ENCODE measurements around the gene MDM2. TPM values are rescaled to one million over a fixed set of nuclear protein-coding genes. Genes with fewer than 3 reads are reported as not detected.

MDM2 gene
- polyA plus RNA-seq, 3 donors, result 16.2 to 39.9 (median 27.6) TPM

- H3K36me3 Mint-ChIP-seq, result peaks cover 69 to 86% of the 10 kb centered on the region in 2 donors
- Histone ChIP-seq H3K4me3 (replicated peaks in 1 of 3; ENCODE audit: low read depth in 2 of 3, low read length in 3 of 3) (no peak overlapping the region), H3K4me1 (ENCODE audit: control insufficient read depth in 1 of 2, insufficient read depth in 2 of 2, low read length in 2 of 2) (no peaks in the 10 kb centered on the region), H4K20me1 (ENCODE audit: insufficient read depth, low read length) (peaks cover 88% of the 10 kb centered on the region), H3K36me3 (replicated peaks in 1 of 2; ENCODE audit: control insufficient read depth in 1 of 2, insufficient read depth in 2 of 2, low read length in 2 of 2) (peaks cover 88 to 95% of the 10 kb centered on the region in 2 donors), H3K27ac (ENCODE audit: low read depth in 1 of 2, low read length in 2 of 2) (peak overlapping the region in 1 of 2 donors; percentile 22), H3K4me2 (replicated peaks; ENCODE audit: extremely low read depth, low read length, poor library complexity, severe bottlenecking) (no peak overlapping the region), H3K79me2 (ENCODE audit: insufficient read depth, low read length) (peaks cover 51% of the 10 kb centered on the region), H3K9me3 (replicated peaks in 1 of 2; ENCODE audit: control insufficient read depth in 1 of 2, insufficient read depth in 1 of 2, low read length in 2 of 2) (no peaks in the 10 kb centered on the region), H3K27me3 (ENCODE audit: control insufficient read depth in 2 of 2, insufficient read depth in 2 of 2, low read length in 2 of 2) (no peaks in the 10 kb centered on the region), H3K9ac (ENCODE audit: insufficient read depth, low read length, poor library complexity, severe bottlenecking) (no peak overlapping the region), H2AFZ (ENCODE audit: insufficient read depth, low read depth, low read length, poor library complexity, severe bottlenecking) (no peak overlapping the region)
- intact Hi-C loops (cut with micrococcal nuclease), result loop anchor here in 1 of 2 donors (10.0 kb wide), 1 partner anchor 47 kb away; no protein-coding TSS in a partner anchor
- no peak for DNase-seq
- H3K4me3 Mint-ChIP-seq, result no peak overlapping the region
- no peak for TF ChIP-seq CTCF (IDR thresholded peaks at IDR 0.05)
- H3K27me3 Mint-ChIP-seq (ENCODE audit: low read depth in 3 of 3), result no peaks in the 10 kb centered on the region
- H3K9me3 Mint-ChIP-seq, result peaks cover 0 to 3% (median 0%) of the 10 kb centered on the region in 7 donors
- 100% methylated on average over 2 of the region's 6 CpGs for WGBS (ENCODE audit: insufficient coverage)
- peaks cover 7% of the 10 kb centered on the region for H3K4me1 Mint-ChIP-seq
- peak overlapping the region in 4 of 7 donors; percentile 19 to 87 (median 68) for H3K27ac Mint-ChIP-seq
Measured at GRCh38 chr12:68821357-68822188, 13.6 kb downstream of the MDM2 start.

- no peak overlapping the region for H3K4me3 Mint-ChIP-seq
- Histone ChIP-seq H2AFZ (ENCODE audit: insufficient read depth, low read depth, low read length, poor library complexity, severe bottlenecking) (no peak overlapping the region), H3K9me3 (replicated peaks in 1 of 2; ENCODE audit: control insufficient read depth in 1 of 2, insufficient read depth in 1 of 2, low read length in 2 of 2) (no peaks in the 10 kb centered on the region), H3K79me2 (ENCODE audit: insufficient read depth, low read length) (peaks cover 33% of the 10 kb centered on the region), H3K36me3 (replicated peaks in 1 of 2; ENCODE audit: control insufficient read depth in 1 of 2, insufficient read depth in 2 of 2, low read length in 2 of 2) (peaks cover 94 to 100% of the 10 kb centered on the region in 2 donors), H3K4me1 (ENCODE audit: control insufficient read depth in 1 of 2, insufficient read depth in 2 of 2, low read length in 2 of 2) (no peaks in the 10 kb centered on the region), H3K27ac (ENCODE audit: low read depth in 1 of 2, low read length in 2 of 2) (peak overlapping the region in 1 of 2 donors; percentile 49), H3K4me2 (replicated peaks; ENCODE audit: extremely low read depth, low read length, poor library complexity, severe bottlenecking) (no peak overlapping the region), H3K27me3 (ENCODE audit: control insufficient read depth in 2 of 2, insufficient read depth in 2 of 2, low read length in 2 of 2) (no peaks in the 10 kb centered on the region), H3K9ac (ENCODE audit: insufficient read depth, low read length, poor library complexity, severe bottlenecking) (no peak overlapping the region), H3K4me3 (replicated peaks in 1 of 3; ENCODE audit: low read depth in 2 of 3, low read length in 3 of 3) (no peak overlapping the region), H4K20me1 (ENCODE audit: insufficient read depth, low read length) (peaks cover 89% of the 10 kb centered on the region)
- intact Hi-C loops (cut with micrococcal nuclease), result loop anchor here in 1 of 2 donors (10.0 kb wide), 1 partner anchor 49 kb away; no protein-coding TSS in a partner anchor
- peaks cover 73 to 97% of the 10 kb centered on the region in 2 donors for H3K36me3 Mint-ChIP-seq
- H3K27me3 Mint-ChIP-seq (ENCODE audit: low read depth in 3 of 3), result peaks cover 0 to 2% (median 0%) of the 10 kb centered on the region in 3 donors
- H3K27ac Mint-ChIP-seq, result peak overlapping the region in 1 of 7 donors; percentile 2
- peaks cover 0 to 3% (median 0%) of the 10 kb centered on the region in 7 donors for H3K9me3 Mint-ChIP-seq
- H3K4me1 Mint-ChIP-seq, result peaks cover 7% of the 10 kb centered on the region
- TF ChIP-seq CTCF (IDR thresholded peaks at IDR 0.05), result no peak
- 100% methylated on average over 1 of the region's 3 CpGs for WGBS (ENCODE audit: insufficient coverage)
- no peak for DNase-seq
Measured at GRCh38 chr12:68823696-68824095, 15.7 kb downstream of the MDM2 start.
